HCT116 (cell line): ENCODE data around the gene SLC6A7. TPM values are rescaled to one million over a fixed set of nuclear protein-coding genes. Genes with fewer than 3 reads are reported as not detected.

Source experiments
- ATAC-seq: fragments of 200-7000 bp; cut with Tn5 transposase; 2 replicates; pipeline ENCODE4 v1.9.1; 2020; ENCODE audit warnings: mild to moderate bottlenecking, moderate library complexity
- BruUV-seq: library from RNA; stranded (reverse); fragments of 400-500 nt; replicated peaks from 2 replicates; lab custom pipeline; 2021; lab: Mats Ljungman, UMichigan
- CTCF ChIA-PET: fragments of 300-600 bp; sonication (Branson Sonifier 250); formaldehyde crosslinking; loops from one replicate; lab custom pipeline; 2021; ENCODE audit warnings: antibody characterized with exemption; lab: Charles Lee
- POLR2A ChIA-PET: fragments of 300-600, 350-600 bp; sonication (Branson Sonifier 250); formaldehyde crosslinking; loops from one replicate; lab custom pipeline; 2021; ENCODE audit warnings: antibody characterized with exemption; lab: Charles Lee
- RAD21 ChIA-PET, 2 experiments: fragments of 300-600 bp; sonication (Branson Sonifier 250); formaldehyde crosslinking; loops; one replicate each; lab custom pipeline; 2023; ENCODE audit warnings: low total read pairs in 2 of 2; ENCODE audit not compliant: uncharacterized antibody in 2 of 2, unreplicated experiment in 2 of 2, low non-redundant PET in 1 of 2; lab: Charles Lee
- DNase-seq: peaks from one replicate; pipeline ENCODE4 v3.0.0-alpha.2; 2010; ENCODE audit warnings: low read depth, low spot score
- H2AFZ ChIP-seq: fragments of 200-600 bp; shearing (Covaris generic), sonication (generic); 2 replicates; pipeline ENCODE4 v1.6.1; 2017; ENCODE audit warnings: low read depth, mixed run types, mixed read lengths, antibody characterized with exemption, low read length; ENCODE audit not compliant: poor library complexity, severe bottlenecking
- H3K27ac ChIP-seq: 2 replicates; pipeline ENCODE4 v1.5.1; 2012; ENCODE audit warnings: low read depth, low read length
- H3K27me3 ChIP-seq: fragments of 200-600 bp; sonication (generic); 2 replicates; pipeline ENCODE4 v1.6.1; 2016; ENCODE audit warnings: mixed run types, low read length, mixed read lengths; ENCODE audit not compliant: insufficient read depth
- H3K36me3 ChIP-seq, 2 experiments: fragments of 200-500 bp in 1 of 2; fragments of 200-600 bp in 1 of 2; sonication (Bioruptor generic) in 1 of 2; sonication (generic) in 1 of 2; 2 replicates each; pipeline versions ENCODE4 v1.5.1 to v1.6.1; 2014 to 2016; ENCODE audit warnings: low read length in 2 of 2, inconsistent platforms in 1 of 2, mixed read lengths in 1 of 2, mixed run types in 1 of 2; ENCODE audit not compliant: insufficient read depth in 2 of 2, control insufficient read depth in 1 of 2
- H3K4me1 ChIP-seq, 2 experiments: fragments of 200-600 bp in 1 of 2; sonication (generic) in 1 of 2; 2 replicates each; pipeline versions ENCODE4 v1.5.1 to v1.6.1; 2012 to 2017; ENCODE audit warnings: low read length in 2 of 2, inconsistent platforms in 1 of 2, mild to moderate bottlenecking in 1 of 2, mixed read lengths in 1 of 2, mixed run types in 1 of 2, moderate library complexity in 1 of 2; ENCODE audit not compliant: insufficient read depth in 2 of 2, control insufficient read depth in 1 of 2
- H3K4me2 ChIP-seq: fragments of 200-600 bp; sonication (generic); 2 replicates; pipeline ENCODE4 v1.6.1; 2017; ENCODE audit warnings: mixed run types, low read length, mixed read lengths
- H3K4me3 ChIP-seq, 2 experiments: fragments of 200-600 bp in 1 of 2; sonication (generic) in 1 of 2; replicated peaks in 1 of 2; 2 replicates each; pipeline ENCODE4 v1.5.1; 2011 to 2016; ENCODE audit warnings: low read length in 2 of 2, control low read depth in 1 of 2, low read depth in 1 of 2, mild to moderate bottlenecking in 1 of 2, mixed read lengths in 1 of 2, mixed run types in 1 of 2
- H3K79me2 ChIP-seq: fragments of 200-600 bp; sonication (generic); 2 replicates; pipeline ENCODE4 v1.6.1; 2017; ENCODE audit warnings: mild to moderate bottlenecking, mixed run types, low read length, moderate library complexity, mixed read lengths; ENCODE audit not compliant: insufficient read depth
- H3K9ac ChIP-seq: fragments of 200-600 bp; sonication (generic); 2 replicates; pipeline ENCODE4 v1.6.1; 2016; ENCODE audit warnings: low read length, mixed read lengths
- H3K9me2 ChIP-seq: fragments of 200-600 bp; sonication (generic), shearing (Covaris generic); 2 replicates; pipeline ENCODE4 v1.6.1; 2017; ENCODE audit warnings: mixed run types, mild to moderate bottlenecking, moderate library complexity; ENCODE audit not compliant: insufficient read depth
- H3K9me3 ChIP-seq, 2 experiments: fragments of 200-500 bp in 1 of 2; fragments of 200-600 bp in 1 of 2; sonication (Bioruptor generic) in 1 of 2; sonication (generic) in 1 of 2; 2 replicates each; pipeline ENCODE4 v1.6.1; 2014 to 2017; ENCODE audit warnings: low read length in 2 of 2, mixed read lengths in 2 of 2, inconsistent platforms in 1 of 2, low read depth in 1 of 2, mild to moderate bottlenecking in 1 of 2, mixed run types in 1 of 2, moderate library complexity in 1 of 2; ENCODE audit not compliant: control insufficient read depth in 1 of 2, insufficient read depth in 1 of 2
- H4K20me1 ChIP-seq: fragments of 200-600 bp; sonication (generic), shearing (Covaris generic); 2 replicates; pipeline ENCODE4 v1.6.1; 2017; ENCODE audit warnings: mixed run types, mild to moderate bottlenecking, moderate library complexity; ENCODE audit not compliant: insufficient read depth
- ATF3 ChIP-seq: IDR thresholded peaks from 2 replicates; pipeline ENCODE4 v1.6.1; 2012
- EGR1 ChIP-seq: IDR thresholded peaks from 2 replicates; pipeline ENCODE4 v1.6.1; 2012; ENCODE audit warnings: low read depth
- ELF1 ChIP-seq: IDR thresholded peaks from 2 replicates; pipeline ENCODE4 v1.6.1; 2012; ENCODE audit warnings: low read depth, borderline replicate concordance
- EZH2 ChIP-seq: fragments of 200-600 bp; sonication (generic); IDR thresholded peaks from 2 replicates; pipeline ENCODE4 v1.6.1; 2017; ENCODE audit warnings: antibody characterized with exemption, mixed run types
- EZH2phosphoT487 ChIP-seq: fragments of 200-600 bp; IDR thresholded peaks from 2 replicates; pipeline ENCODE4 v1.6.1; 2018; ENCODE audit warnings: antibody characterized with exemption, borderline replicate concordance
- FOSL1 ChIP-seq: IDR thresholded peaks from 2 replicates; pipeline ENCODE4 v1.6.1; 2012; ENCODE audit warnings: low read depth
- POLR2AphosphoS5 ChIP-seq: IDR thresholded peaks from 2 replicates; pipeline ENCODE4 v1.6.1; 2011; ENCODE audit warnings: mild to moderate bottlenecking, low read depth, low read length, moderate library complexity
- SIN3A ChIP-seq: IDR thresholded peaks from 2 replicates; pipeline ENCODE4 v1.6.1; 2012; ENCODE audit warnings: low read depth
- TCF7L2 ChIP-seq: IDR thresholded peaks from 2 replicates; pipeline ENCODE4 v1.7.0; 2011; ENCODE audit warnings: borderline replicate concordance, inconsistent platforms; ENCODE audit not compliant: insufficient read depth, insufficient read length; ENCODE audit errors: extremely low read depth
- YY1 ChIP-seq: IDR thresholded peaks from 2 replicates; pipeline ENCODE4 v1.6.1; 2011; ENCODE audit warnings: low read length, low read depth, moderate library complexity, mild to moderate bottlenecking; ENCODE audit not compliant: insufficient replicate concordance; ENCODE audit errors: extremely low read depth
- ZFX ChIP-seq: fragments of 450-650 bp; IDR thresholded peaks from 2 replicates; pipeline ENCODE4 v1.6.1; 2017
- ZNF274 ChIP-seq: fragments of 200-500 bp; sonication (Bioruptor generic); IDR thresholded peaks from 2 replicates; pipeline ENCODE4 v1.6.1; 2014; ENCODE audit warnings: mild to moderate bottlenecking, low read depth, low read length, inconsistent platforms
- intact Hi-C: fragments of 100-400 bp; cut with micrococcal nuclease; formaldehyde crosslinking; loops from 2 replicates; pipeline ENCODE4 v1.10.0; 2022
- total RNA-seq: library from RNA; stranded (reverse); gene quantifications from one replicate; pipeline ENCODE4 v1.2.1, GENCODE V29; 2021; ENCODE audit not compliant: unreplicated experiment
- TF ChIP-seq, protein P1 (sequence below): IDR thresholded peaks from 2 replicates; pipeline ENCODE4 v1.6.1; 2012
- TF ChIP-seq, protein P2 (sequence below): IDR thresholded peaks from 2 replicates; pipeline ENCODE4 v1.6.1; 2011; ENCODE audit warnings: mild to moderate bottlenecking, low read length, moderate library complexity; ENCODE audit not compliant: insufficient replicate concordance; ENCODE audit errors: extremely low read depth

Gene SLC6A7
- total RNA-seq, 1 experiment from 2014 or later, result not detected

- TF ChIP-seq ATF3, result no peak
- no peak for TF ChIP-seq ELF1
These were observed 7.1 kb downstream of the SLC6A7 start (continued) for GRCh38 chr5:150196986-150197385.

DNA sequence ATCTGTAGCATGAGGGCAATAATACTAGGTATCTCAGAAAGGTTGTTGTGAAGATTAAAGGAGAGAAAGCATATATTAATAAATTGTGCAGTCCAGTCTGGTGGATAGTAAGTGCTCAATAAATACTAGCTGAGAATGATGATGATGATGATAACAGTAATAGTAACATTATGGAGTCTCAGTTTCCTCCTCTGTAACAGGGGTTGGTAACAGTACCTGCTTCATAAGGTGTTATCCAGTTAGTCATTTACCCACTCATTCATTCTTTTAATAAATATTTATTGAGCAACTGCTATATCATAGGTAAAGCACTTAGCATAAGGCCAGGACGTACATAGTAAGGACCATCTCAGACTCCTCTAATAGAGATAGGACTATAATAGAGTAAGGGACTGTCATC is 7.6 kb downstream of the SLC6A7 start:
- no peaks in the 10 kb centered on the region for H3K4me1 ChIP-seq
- no peaks in the 10 kb centered on the region for H3K9me2 ChIP-seq
- DNase-seq (no peak), ATAC-seq (no peak)
- H3K27me3 ChIP-seq, result peaks cover 2% of the 10 kb centered on the region; the same call in 1 of the 2 replicates
- no peak overlapping the region for H3K4me2 ChIP-seq
- ChIA-PET RAD21 (no interaction called here), CTCF (no interaction called here), POLR2A (no interaction called here)
- H4K20me1 ChIP-seq, result no peaks in the 10 kb centered on the region
- H3K4me3 ChIP-seq, result no peak overlapping the region
- TF ChIP-seq FOSL1 (no peak), EGR1 (no peak), ZNF274 (no peak), TCF7L2 (no peak), ATF3 (no peak), EZH2 (no peak), ELF1 (no peak), EZH2phosphoT487 (no peak), YY1 (no peak), POLR2AphosphoS5 (no peak), SIN3A (no peak), ZFX (no peak)
- TF ChIP-seq, protein P1, sequence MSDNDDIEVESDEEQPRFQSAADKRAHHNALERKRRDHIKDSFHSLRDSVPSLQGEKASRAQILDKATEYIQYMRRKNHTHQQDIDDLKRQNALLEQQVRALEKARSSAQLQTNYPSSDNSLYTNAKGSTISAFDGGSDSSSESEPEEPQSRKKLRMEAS, result no peak
- TF ChIP-seq, protein P2, sequence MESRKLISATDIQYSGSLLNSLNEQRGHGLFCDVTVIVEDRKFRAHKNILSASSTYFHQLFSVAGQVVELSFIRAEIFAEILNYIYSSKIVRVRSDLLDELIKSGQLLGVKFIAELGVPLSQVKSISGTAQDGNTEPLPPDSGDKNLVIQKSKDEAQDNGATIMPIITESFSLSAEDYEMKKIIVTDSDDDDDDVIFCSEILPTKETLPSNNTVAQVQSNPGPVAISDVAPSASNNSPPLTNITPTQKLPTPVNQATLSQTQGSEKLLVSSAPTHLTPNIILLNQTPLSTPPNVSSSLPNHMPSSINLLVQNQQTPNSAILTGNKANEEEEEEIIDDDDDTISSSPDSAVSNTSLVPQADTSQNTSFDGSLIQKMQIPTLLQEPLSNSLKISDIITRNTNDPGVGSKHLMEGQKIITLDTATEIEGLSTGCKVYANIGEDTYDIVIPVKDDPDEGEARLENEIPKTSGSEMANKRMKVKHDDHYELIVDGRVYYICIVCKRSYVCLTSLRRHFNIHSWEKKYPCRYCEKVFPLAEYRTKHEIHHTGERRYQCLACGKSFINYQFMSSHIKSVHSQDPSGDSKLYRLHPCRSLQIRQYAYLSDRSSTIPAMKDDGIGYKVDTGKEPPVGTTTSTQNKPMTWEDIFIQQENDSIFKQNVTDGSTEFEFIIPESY, result no peak
- H3K36me3 ChIP-seq, result no peaks in the 10 kb centered on the region
- H2AFZ ChIP-seq, result no peak overlapping the region
- intact Hi-C loops, result no loop called here
- H3K27ac ChIP-seq, result no peak overlapping the region
- no peaks in the 10 kb centered on the region for H3K9me3 ChIP-seq
- no peak overlapping the region for H3K9ac ChIP-seq
- no TSS peak for BruUV-seq
- H3K79me2 ChIP-seq, result no peaks in the 10 kb centered on the region
